Left lung (tissue), 10 donors: ENCODE measurements around the gene SYT5. TPM values are rescaled to one million over a fixed set of nuclear protein-coding genes. Genes with fewer than 3 reads are reported as not detected.

Source experiments
- ATAC-seq: fragments of 200-7000 bp; cut with Tn5 transposase; one replicate; pipeline ENCODE4 v1.9.1; 2020; ENCODE audit warnings: moderate library complexity
- DNase-seq, 4 donors: peaks; one replicate each; pipeline ENCODE4 v3.0.0-alpha.2; 2013 to 2020
- H3K27ac ChIP-seq, 2 donors: fragments of 200-600 bp; sonication (generic) in 1 of 2; one replicate each; pipeline versions ENCODE4 v1.5.0 to v1.8.0; 2020 to 2021
- H3K27me3 ChIP-seq, 2 donors: fragments of 200-600 bp; sonication (generic) in 1 of 2; one replicate each; pipeline versions ENCODE4 v1.5.0 to v1.8.0; 2020 to 2021
- H3K36me3 ChIP-seq, 2 donors: fragments of 200-600 bp; sonication (generic) in 1 of 2; one replicate each; pipeline versions ENCODE4 v1.5.0 to v1.8.0; 2020 to 2021
- H3K4me1 ChIP-seq, 2 donors: fragments of 200-600 bp; one replicate each; pipeline ENCODE4 v1.8.0; 2021
- H3K4me3 ChIP-seq, 2 donors: fragments of 200-600 bp; sonication (generic) in 1 of 2; one replicate each; pipeline versions ENCODE4 v1.5.0 to v1.8.0; 2020 to 2021; ENCODE audit warnings: mild to moderate bottlenecking in 1 of 2
- H3K9me3 ChIP-seq, 2 donors: fragments of 200-600 bp; sonication (generic) in 1 of 2; one replicate each; pipeline versions ENCODE4 v1.5.0 to v1.8.0; 2020 to 2021
- intact Hi-C, 2 donors: fragments of 100-400 bp; cut with DNase I; formaldehyde crosslinking; loops; one replicate each; pipeline versions ENCODE4 v1.11.2 to v1.14.2; 2022
- polyA plus RNA-seq, 6 donors: library from polyadenylated mRNA; unstranded; fragments of 120-200 nt; gene quantifications; one replicate each; pipeline ENCODE4 v1.2.1, GENCODE V29; 2013; ENCODE audit not compliant: insufficient read length in 6 of 6
- total RNA-seq, 2 donors: library from RNA; stranded (reverse); fragmentation: NEBNext Ultra II Directional; extraction: Animal tissue kit (Norgen Biotek cat#: 25700); gene quantifications; one replicate each; pipeline ENCODE4 v1.2.1, GENCODE V29; 2021
- TF ChIP-seq, protein P1 (sequence below), 2 donors: fragments of 200-600 bp; sonication (generic) in 1 of 2; IDR thresholded peaks; one replicate each; pipeline versions ENCODE4 v1.5.0 to v1.8.0; 2021; ENCODE audit warnings: antibody characterized with exemption in 2 of 2
- donor health status: DM: no; HTN: yes; CAD: no.
- donor health status: DM: no; HTN: no; CAD: no.

Gene SYT5
- total and polyA plus RNA-seq, 8 donors = 0.61 to 1.5 (median 0.94) TPM; not detected in 2

DNA sequence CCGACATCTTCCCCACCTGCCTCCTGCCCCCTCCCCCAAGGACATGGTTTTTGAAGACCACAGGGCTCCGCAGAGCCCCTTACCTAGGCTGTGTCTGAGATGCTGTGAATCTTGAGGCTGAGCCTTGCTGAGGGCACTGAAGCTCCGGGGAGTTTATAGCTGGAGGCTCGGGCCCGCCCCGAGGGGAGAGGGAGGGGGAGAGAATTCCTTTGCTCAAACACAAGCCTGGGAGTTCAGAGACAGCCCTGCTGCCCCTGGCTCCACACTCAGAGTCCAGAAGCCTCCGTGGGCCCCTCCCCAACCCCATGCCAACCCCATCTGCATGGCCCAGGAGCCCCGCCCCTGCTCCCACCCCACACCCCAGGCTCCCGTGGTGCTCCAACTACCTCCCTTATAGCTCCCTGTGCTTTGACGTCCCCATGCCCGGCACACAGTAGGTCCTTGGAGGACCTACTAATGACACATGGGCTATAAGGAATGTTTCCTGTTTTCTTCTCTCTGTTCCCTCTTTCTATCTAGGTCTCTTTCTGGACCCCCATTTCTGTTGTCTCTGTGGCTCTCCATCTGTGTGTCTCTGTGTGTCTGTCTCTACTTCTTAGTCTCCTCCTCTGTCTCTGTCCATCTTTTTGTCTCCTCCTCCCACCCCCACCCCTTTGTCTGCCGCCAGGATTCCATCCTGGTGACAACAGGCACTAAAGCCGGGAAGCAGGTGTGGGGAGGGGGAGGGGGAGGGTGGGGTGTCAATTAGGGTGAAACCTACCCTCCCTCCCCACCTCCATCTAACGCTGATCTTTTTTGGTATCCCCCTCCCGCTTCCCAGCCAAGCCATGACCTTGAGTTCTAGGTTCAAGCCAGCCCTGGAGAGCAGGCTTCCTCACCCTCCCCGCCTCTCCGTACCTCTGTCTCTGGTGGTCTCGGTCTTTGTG, 30.7 kb downstream of the SYT5 start, which contains the start of gene TNNT1:
TNNT1 (minus strand) TSS at position 129 of the 926 bp plus-strand sequence. CDS start 2,049 bp downstream, outside the sequence.
- no peaks in the 10 kb centered on the region for H3K36me3 ChIP-seq
- peaks cover 36 to 73% of the 10 kb centered on the region in 2 donors for H3K27me3 ChIP-seq
- no peak within 1 kb of the TSS for H3K4me3 ChIP-seq
- intact Hi-C loops = no loop called here
- H3K4me1 ChIP-seq = peaks cover 0 to 16% of the 10 kb centered on the region in 2 donors
- DNase-seq (no peak), ATAC-seq (no peak)
- no peak within 1 kb of the TSS for H3K27ac ChIP-seq
- peaks cover 0 to 3% of the 10 kb centered on the region in 2 donors for H3K9me3 ChIP-seq
- TF ChIP-seq, protein P1, sequence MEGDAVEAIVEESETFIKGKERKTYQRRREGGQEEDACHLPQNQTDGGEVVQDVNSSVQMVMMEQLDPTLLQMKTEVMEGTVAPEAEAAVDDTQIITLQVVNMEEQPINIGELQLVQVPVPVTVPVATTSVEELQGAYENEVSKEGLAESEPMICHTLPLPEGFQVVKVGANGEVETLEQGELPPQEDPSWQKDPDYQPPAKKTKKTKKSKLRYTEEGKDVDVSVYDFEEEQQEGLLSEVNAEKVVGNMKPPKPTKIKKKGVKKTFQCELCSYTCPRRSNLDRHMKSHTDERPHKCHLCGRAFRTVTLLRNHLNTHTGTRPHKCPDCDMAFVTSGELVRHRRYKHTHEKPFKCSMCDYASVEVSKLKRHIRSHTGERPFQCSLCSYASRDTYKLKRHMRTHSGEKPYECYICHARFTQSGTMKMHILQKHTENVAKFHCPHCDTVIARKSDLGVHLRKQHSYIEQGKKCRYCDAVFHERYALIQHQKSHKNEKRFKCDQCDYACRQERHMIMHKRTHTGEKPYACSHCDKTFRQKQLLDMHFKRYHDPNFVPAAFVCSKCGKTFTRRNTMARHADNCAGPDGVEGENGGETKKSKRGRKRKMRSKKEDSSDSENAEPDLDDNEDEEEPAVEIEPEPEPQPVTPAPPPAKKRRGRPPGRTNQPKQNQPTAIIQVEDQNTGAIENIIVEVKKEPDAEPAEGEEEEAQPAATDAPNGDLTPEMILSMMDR (IDR thresholded peaks at IDR 0.05) = no peak

DNA sequence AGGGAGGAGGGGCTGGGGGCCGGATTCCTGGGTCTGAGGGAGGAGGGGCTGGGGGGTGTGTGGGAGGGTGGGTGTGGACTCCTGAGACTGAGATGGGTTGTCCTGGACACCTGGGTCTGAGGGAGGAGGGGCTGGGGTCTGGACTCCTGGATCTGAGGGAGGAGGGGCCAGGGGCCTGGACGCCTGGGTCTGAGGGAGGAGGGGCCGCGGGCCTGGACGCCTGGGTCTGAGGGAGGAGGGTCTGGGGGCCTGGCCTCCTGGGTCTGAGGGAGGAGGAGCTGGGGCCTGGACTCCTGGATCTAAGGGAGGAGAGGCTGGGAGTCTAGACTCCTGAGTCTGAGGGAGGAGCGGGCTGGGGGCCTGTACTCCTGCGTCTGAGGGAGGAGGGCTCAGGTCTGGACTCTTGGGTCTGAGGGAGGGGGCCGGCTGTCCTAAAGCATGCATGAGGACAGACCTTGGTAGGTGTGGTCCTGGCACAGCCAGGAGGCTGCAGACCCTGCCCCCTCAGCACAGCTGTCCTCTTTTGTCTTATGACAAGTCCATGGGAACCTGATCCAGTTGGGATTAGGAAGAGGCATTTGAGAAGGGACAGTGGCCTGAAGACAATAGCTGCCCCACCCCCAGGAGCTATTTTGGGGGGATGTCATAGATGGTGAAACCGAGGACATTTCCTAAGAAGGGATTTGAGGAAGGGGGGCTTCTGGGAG, 32.4 kb downstream of the SYT5 start:
- peaks cover 0 to 3% of the 10 kb centered on the region in 2 donors for H3K9me3 ChIP-seq
- TF ChIP-seq, protein P1 (IDR thresholded peaks at IDR 0.05) = no peak
- no peaks in the 10 kb centered on the region for H3K36me3 ChIP-seq
- no peak overlapping the region for H3K27ac ChIP-seq
- H3K4me3 ChIP-seq = no peak overlapping the region
- ATAC-seq = no peak
- intact Hi-C loops = no loop called here
- H3K27me3 ChIP-seq = peaks cover 50 to 74% of the 10 kb centered on the region in 2 donors
- no peak for DNase-seq
- H3K4me1 ChIP-seq = peaks cover 0 to 16% of the 10 kb centered on the region in 2 donors

DNA sequence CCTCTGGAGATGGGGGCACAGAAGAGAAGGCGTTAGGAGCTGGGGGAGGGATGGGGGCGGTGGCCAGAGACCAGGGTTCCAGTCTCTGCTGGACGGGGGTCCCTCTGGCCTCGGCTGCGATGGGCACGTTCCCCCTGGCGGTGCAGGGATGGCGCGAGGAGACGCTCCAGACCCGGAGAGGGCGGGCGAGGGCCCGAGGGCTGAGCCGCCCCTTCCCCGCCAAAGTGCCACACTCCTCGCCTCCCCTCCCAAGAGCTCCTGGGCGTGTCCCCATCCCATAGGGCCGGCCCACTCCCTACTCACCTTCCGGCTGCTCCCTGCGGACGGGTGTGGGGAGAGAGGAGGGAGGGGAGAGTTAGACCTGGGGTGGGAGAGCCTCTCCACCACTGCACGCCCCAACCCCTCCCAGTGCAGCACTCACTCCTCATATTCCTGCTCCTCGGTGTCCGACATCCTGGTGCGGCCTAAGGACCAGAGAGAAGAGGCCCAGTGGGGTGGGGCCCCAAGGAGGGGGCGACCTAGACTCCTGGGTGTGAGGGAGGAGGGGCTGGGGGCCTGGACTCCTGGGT, 33.3 kb downstream of the SYT5 start:
- TF ChIP-seq, protein P1 (IDR thresholded peaks at IDR 0.05) = no peak
- intact Hi-C loops = no loop called here
- Histone ChIP-seq H3K4me3 (no peak overlapping the region), H3K36me3 (no peaks in the 10 kb centered on the region), H3K27me3 (peaks cover 54 to 82% of the 10 kb centered on the region in 2 donors), H3K27ac (no peak overlapping the region), H3K4me1 (peaks cover 0 to 16% of the 10 kb centered on the region in 2 donors), H3K9me3 (no peaks in the 10 kb centered on the region)
- DNase-seq (no peak), ATAC-seq (peak; percentile 46)

DNA sequence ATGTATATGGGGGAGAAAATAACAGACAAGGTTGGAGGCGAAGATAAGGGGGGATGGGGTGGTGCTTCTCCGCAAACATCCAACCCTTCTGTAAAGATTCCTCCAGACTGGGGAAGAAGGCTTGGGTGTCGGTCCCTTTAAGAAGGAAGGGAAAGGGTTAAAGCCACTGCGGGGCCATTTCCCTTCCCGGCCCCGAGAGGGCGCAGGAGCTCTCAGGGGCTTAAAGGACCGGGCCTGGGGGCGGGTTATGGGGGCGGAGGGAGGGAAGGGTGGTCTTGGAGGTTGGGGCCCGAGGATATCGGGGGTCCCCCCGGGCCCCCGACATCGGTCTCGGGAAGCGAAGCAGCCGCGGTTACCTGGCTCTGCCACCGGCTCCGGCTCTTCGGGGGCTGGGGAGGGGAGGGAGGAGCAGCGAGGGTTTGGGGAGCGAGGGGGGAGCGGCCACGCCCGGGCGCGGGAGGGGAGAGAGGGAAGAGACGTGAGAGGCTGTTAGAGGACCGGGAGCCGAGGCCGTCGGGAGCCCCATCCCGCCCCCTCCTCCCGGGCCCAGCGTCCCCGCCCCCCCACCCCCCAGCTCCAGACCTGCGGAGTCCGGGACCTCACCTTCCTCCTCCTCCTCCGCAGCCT, 33.9 kb downstream of the SYT5 start:
- H3K9me3 ChIP-seq = no peaks in the 10 kb centered on the region
- no peak for DNase-seq
- peaks cover under 1 to 16% of the 10 kb centered on the region in 2 donors for H3K4me1 ChIP-seq
- TF ChIP-seq, protein P1 (IDR thresholded peaks at IDR 0.05) = no peak
- no peak overlapping the region for H3K4me3 ChIP-seq
- intact Hi-C loops = no loop called here
- H3K27me3 ChIP-seq = peaks cover 58 to 88% of the 10 kb centered on the region in 2 donors
- H3K36me3 ChIP-seq = no peaks in the 10 kb centered on the region
- peak; percentile 17 for ATAC-seq
- H3K27ac ChIP-seq = no peak overlapping the region
